ENCODE results near the gene LRP1B. TPM values are rescaled to one million over a fixed set of nuclear protein-coding genes. Genes with fewer than 3 reads are reported as not detected.

Gene LRP1B
- total and polyA plus RNA-seq, 2 donors (not counting 1 experiment from before 2014, with no cell fraction given) = not detected

GRCh38 chr2:141313972-141314371 lies 816.8 kb downstream of the LRP1B start:
- no peaks in the 10 kb centered on the region for H3K9me3 ChIP-seq (ENCODE audit: control extremely low read depth in 1 of 3, control insufficient read depth in 2 of 3, insufficient read depth in 1 of 3, low read length in 2 of 3)
- WGBS (ENCODE audit: insufficient coverage) = no CpG with 5 or more reads among the region's 4 CpGs

GRCh38 chr2:141311430-141311829 lies 819.4 kb downstream of the LRP1B start:
- H3K4me1 Mint-ChIP-seq = no peaks in the 10 kb centered on the region

More at GRCh38 chr2:141313972-141314371, 816.8 kb downstream of the LRP1B start:
- no peaks in the 10 kb centered on the region for H4K20me1 ChIP-seq (ENCODE audit: control insufficient read depth, insufficient read depth, low read length, poor library complexity, severe bottlenecking)
- H3K27ac Mint-ChIP-seq = no peak overlapping the region
- H3K9me3 Mint-ChIP-seq (ENCODE audit: insufficient read depth) = no peaks in the 10 kb centered on the region
- no peak overlapping the region for H3K4me2 ChIP-seq (replicated peaks; ENCODE audit: low read depth, low read length, poor library complexity, severe bottlenecking)
- H3K27me3 Mint-ChIP-seq = no peaks in the 10 kb centered on the region
- H3K27me3 ChIP-seq (replicated peaks in 1 of 4; ENCODE audit: control extremely low read depth in 1 of 4, control insufficient read depth in 3 of 4, insufficient read depth in 4 of 4, low read length in 3 of 4) = no peaks in the 10 kb centered on the region
- H3K9ac ChIP-seq (ENCODE audit: low read length) = no peak overlapping the region
- no peaks in the 10 kb centered on the region for H3K4me1 Mint-ChIP-seq
- intact Hi-C loops (cut with micrococcal nuclease) = no loop called here
- TF ChIP-seq EZH2 (IDR thresholded peaks at IDR 0.05; ENCODE audit: borderline replicate concordance, insufficient read depth, low read depth, low read length, poor library complexity, severe bottlenecking) (no peak), CTCF (IDR thresholded peaks at IDR 0.05) (no peak)
- no peaks in the 10 kb centered on the region for H3K79me2 ChIP-seq (ENCODE audit: control insufficient read depth, insufficient read depth, low read length)
- no peak overlapping the region for H3K4me3 Mint-ChIP-seq
- ChIA-PET POLR2A (no interaction called here), CTCF (no interaction called here)
- no peaks in the 10 kb centered on the region for H3K4me1 ChIP-seq (ENCODE audit: control insufficient read depth in 2 of 2, insufficient read depth in 2 of 2, low read length in 2 of 2)
- no peaks in the 10 kb centered on the region for H3K36me3 ChIP-seq (replicated peaks in 1 of 2; ENCODE audit: control extremely low read depth in 1 of 2, control insufficient read depth in 1 of 2, extremely low read depth in 1 of 2, insufficient read depth in 2 of 2, low read length in 1 of 2)
- no peak overlapping the region for H3K27ac ChIP-seq (ENCODE audit: low read length in 2 of 2)
- ATAC-seq (ENCODE audit: low read depth) (no peak), DNase-seq (no peak)
- no peak overlapping the region for H3K4me3 ChIP-seq (ENCODE audit: control extremely low read depth in 1 of 5, extremely low read depth in 1 of 5, insufficient read depth in 1 of 5, low read depth in 2 of 5, low read length in 4 of 5)
- no peak overlapping the region for H2AFZ ChIP-seq (ENCODE audit: insufficient read depth, low read depth, low read length, poor library complexity, severe bottlenecking)

More at GRCh38 chr2:141311430-141311829, 819.4 kb downstream of the LRP1B start:
- no peak overlapping the region for H3K4me3 ChIP-seq (ENCODE audit: control extremely low read depth in 1 of 5, extremely low read depth in 1 of 5, insufficient read depth in 1 of 5, low read depth in 2 of 5, low read length in 4 of 5)
- H3K4me2 ChIP-seq (replicated peaks; ENCODE audit: low read depth, low read length, poor library complexity, severe bottlenecking) = no peak overlapping the region
- Mint-ChIP-seq H3K4me3 (no peak overlapping the region), H3K27me3 (no peaks in the 10 kb centered on the region), H3K9me3 (ENCODE audit: insufficient read depth) (no peaks in the 10 kb centered on the region), H3K27ac (no peak overlapping the region)
- H3K9me3 ChIP-seq (ENCODE audit: control extremely low read depth in 1 of 3, control insufficient read depth in 2 of 3, insufficient read depth in 1 of 3, low read length in 2 of 3) = peaks cover 0 to 4% (median 0%) of the 10 kb centered on the region in 3 donors
- no peak for TF ChIP-seq EZH2 (IDR thresholded peaks at IDR 0.05; ENCODE audit: borderline replicate concordance, insufficient read depth, low read depth, low read length, poor library complexity, severe bottlenecking)
- no peak for TF ChIP-seq CTCF (IDR thresholded peaks at IDR 0.05)
- H4K20me1 ChIP-seq (ENCODE audit: control insufficient read depth, insufficient read depth, low read length, poor library complexity, severe bottlenecking) = no peaks in the 10 kb centered on the region
- no peak overlapping the region for H3K9ac ChIP-seq (ENCODE audit: low read length)
- no peaks in the 10 kb centered on the region for H3K4me1 ChIP-seq (ENCODE audit: control insufficient read depth in 2 of 2, insufficient read depth in 2 of 2, low read length in 2 of 2)
- no peaks in the 10 kb centered on the region for H3K27me3 ChIP-seq (replicated peaks in 1 of 4; ENCODE audit: control extremely low read depth in 1 of 4, control insufficient read depth in 3 of 4, insufficient read depth in 4 of 4, low read length in 3 of 4)
- DNase-seq (no peak), ATAC-seq (ENCODE audit: low read depth) (no peak)
- CTCF ChIA-PET = no interaction called here
- H3K36me3 ChIP-seq (replicated peaks in 1 of 2; ENCODE audit: control extremely low read depth in 1 of 2, control insufficient read depth in 1 of 2, extremely low read depth in 1 of 2, insufficient read depth in 2 of 2, low read length in 1 of 2) = no peaks in the 10 kb centered on the region
- intact Hi-C loops (cut with micrococcal nuclease) = no loop called here
- H3K27ac ChIP-seq (ENCODE audit: low read length in 2 of 2) = no peak overlapping the region
- no peaks in the 10 kb centered on the region for H3K79me2 ChIP-seq (ENCODE audit: control insufficient read depth, insufficient read depth, low read length)
- no peak overlapping the region for H2AFZ ChIP-seq (ENCODE audit: insufficient read depth, low read depth, low read length, poor library complexity, severe bottlenecking)
- POLR2A ChIA-PET = no interaction called here
